Prostate gland (tissue), 2 donors: Measurements from ENCODE around the gene RGS17.

ENCODE experiments used
- POLR2A ChIP-seq: fragments of 450-650 bp; IDR thresholded peaks from one replicate; pipeline ENCODE4 v1.6.1; 2016; ENCODE audit warnings: antibody characterized with exemption, mild to moderate bottlenecking
- TF ChIP-seq, protein P1 (sequence below), 4 experiments: fragments of 200-600 bp in 2 of 4; fragments of 450-650 bp in 2 of 4; sonication (generic) in 2 of 4; IDR thresholded peaks; 1 replicate in 3 of 4; 2 replicates in 1 of 4; pipeline ENCODE4 v1.5.1; 2016 to 2019; ENCODE audit warnings: antibody characterized with exemption in 4 of 4, mild to moderate bottlenecking in 2 of 4, moderate library complexity in 2 of 4

- TF ChIP-seq, protein P1, sequence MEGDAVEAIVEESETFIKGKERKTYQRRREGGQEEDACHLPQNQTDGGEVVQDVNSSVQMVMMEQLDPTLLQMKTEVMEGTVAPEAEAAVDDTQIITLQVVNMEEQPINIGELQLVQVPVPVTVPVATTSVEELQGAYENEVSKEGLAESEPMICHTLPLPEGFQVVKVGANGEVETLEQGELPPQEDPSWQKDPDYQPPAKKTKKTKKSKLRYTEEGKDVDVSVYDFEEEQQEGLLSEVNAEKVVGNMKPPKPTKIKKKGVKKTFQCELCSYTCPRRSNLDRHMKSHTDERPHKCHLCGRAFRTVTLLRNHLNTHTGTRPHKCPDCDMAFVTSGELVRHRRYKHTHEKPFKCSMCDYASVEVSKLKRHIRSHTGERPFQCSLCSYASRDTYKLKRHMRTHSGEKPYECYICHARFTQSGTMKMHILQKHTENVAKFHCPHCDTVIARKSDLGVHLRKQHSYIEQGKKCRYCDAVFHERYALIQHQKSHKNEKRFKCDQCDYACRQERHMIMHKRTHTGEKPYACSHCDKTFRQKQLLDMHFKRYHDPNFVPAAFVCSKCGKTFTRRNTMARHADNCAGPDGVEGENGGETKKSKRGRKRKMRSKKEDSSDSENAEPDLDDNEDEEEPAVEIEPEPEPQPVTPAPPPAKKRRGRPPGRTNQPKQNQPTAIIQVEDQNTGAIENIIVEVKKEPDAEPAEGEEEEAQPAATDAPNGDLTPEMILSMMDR (IDR thresholded peaks at IDR 0.05): no peak
- TF ChIP-seq POLR2A: no peak
Observed at GRCh38 chr6:153143200-153143599, 12.1 kb upstream of the RGS17 start.
